Astrocyte (in vitro differentiated cells and primary cell): Measurements from ENCODE around the gene INTS4.

Experiments
- EZH2 ChIP-seq: IDR thresholded peaks from 2 replicates; pipeline ENCODE4 v1.6.1; 2012; ENCODE audit warnings: mild to moderate bottlenecking, low read length, inconsistent platforms; ENCODE audit not compliant: insufficient read depth
- TF ChIP-seq, protein P1 (sequence below): IDR thresholded peaks from 2 replicates; pipeline ENCODE4 v1.5.1; 2011; ENCODE audit warnings: low read depth, mild to moderate bottlenecking, inconsistent platforms, low read length, moderate library complexity; ENCODE audit not compliant: insufficient read depth

DNA sequence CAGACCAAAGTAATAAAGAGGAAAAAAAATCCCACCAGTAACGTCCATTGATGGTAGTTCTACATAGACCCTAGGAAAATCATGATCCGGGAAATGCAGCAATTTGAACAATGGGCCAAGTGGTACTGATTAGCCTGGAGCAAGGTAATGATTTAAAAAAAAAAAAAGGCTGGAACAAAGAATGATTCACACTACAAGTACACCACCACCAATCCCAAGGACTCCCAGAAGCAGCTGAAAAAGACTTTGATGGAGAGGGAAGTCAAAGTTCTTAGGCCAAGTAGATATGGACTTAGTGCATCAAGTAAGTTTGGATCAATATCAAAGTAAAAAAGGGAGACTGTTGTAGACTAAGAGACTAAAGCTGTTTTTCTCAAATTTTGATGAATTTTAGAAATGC, 16.8 kb upstream of the INTS4 start:
- TF ChIP-seq, protein P1, sequence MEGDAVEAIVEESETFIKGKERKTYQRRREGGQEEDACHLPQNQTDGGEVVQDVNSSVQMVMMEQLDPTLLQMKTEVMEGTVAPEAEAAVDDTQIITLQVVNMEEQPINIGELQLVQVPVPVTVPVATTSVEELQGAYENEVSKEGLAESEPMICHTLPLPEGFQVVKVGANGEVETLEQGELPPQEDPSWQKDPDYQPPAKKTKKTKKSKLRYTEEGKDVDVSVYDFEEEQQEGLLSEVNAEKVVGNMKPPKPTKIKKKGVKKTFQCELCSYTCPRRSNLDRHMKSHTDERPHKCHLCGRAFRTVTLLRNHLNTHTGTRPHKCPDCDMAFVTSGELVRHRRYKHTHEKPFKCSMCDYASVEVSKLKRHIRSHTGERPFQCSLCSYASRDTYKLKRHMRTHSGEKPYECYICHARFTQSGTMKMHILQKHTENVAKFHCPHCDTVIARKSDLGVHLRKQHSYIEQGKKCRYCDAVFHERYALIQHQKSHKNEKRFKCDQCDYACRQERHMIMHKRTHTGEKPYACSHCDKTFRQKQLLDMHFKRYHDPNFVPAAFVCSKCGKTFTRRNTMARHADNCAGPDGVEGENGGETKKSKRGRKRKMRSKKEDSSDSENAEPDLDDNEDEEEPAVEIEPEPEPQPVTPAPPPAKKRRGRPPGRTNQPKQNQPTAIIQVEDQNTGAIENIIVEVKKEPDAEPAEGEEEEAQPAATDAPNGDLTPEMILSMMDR, result no peak
- no peak for TF ChIP-seq EZH2
